Activated B cell treated with CpG ODN at 0.5 μM for 24 hours (primary cell): ENCODE results near the gene RTN4R. TPM values are rescaled to one million over a fixed set of nuclear protein-coding genes. Genes with fewer than 3 reads are reported as not detected.

Experiments
- ATAC-seq: fragments of 200-7000 bp; cut with Tn5 transposase; one replicate; pipeline ENCODE4 v1.10.0; 2021; ENCODE audit warnings: low read depth, mild to moderate bottlenecking, moderate library complexity
- CTCF ChIA-PET: fragments of 350-600 bp; sonication (Branson Sonifier 250); formaldehyde crosslinking; loops from one replicate; lab custom pipeline; 2021; ENCODE audit warnings: antibody characterized with exemption; lab: Charles Lee
- POLR2A ChIA-PET: fragments of 350-600 bp; sonication (Branson Sonifier 250); formaldehyde crosslinking; loops from one replicate; lab custom pipeline; 2021; ENCODE audit warnings: antibody characterized with exemption; lab: Charles Lee
- DNase-seq: peaks from one replicate; pipeline ENCODE4 v3.0.0; 2022
- H3K27ac Mint-ChIP-seq: one replicate; pipeline ENCODE4 v1.8.0; 2020; ENCODE audit warnings: mixed read lengths
- H3K27me3 Mint-ChIP-seq: one replicate; pipeline ENCODE4 v1.8.0; 2021; ENCODE audit warnings: mixed read lengths
- H3K36me3 Mint-ChIP-seq: one replicate; pipeline ENCODE4 v1.8.0; 2021; ENCODE audit warnings: low read depth, mixed read lengths
- H3K4me1 Mint-ChIP-seq: one replicate; pipeline ENCODE4 v1.8.0; 2021; ENCODE audit warnings: mixed read lengths
- H3K4me3 Mint-ChIP-seq: one replicate; pipeline ENCODE4 v1.8.0; 2020; ENCODE audit warnings: mild to moderate bottlenecking, mixed read lengths
- H3K9me3 Mint-ChIP-seq: one replicate; pipeline ENCODE4 v1.8.0; 2020; ENCODE audit warnings: mixed read lengths
- CTCF ChIP-seq: fragments of 200-600 bp; IDR thresholded peaks from one replicate; pipeline ENCODE4 v1.8.0; 2022; ENCODE audit warnings: antibody characterized with exemption, mild to moderate bottlenecking
- intact Hi-C: fragments of 100-400 bp; cut with micrococcal nuclease; formaldehyde crosslinking; loops from one replicate; pipeline ENCODE4 v1.15.1; 2024
- total RNA-seq: library from RNA; stranded (reverse); gene quantifications from 2 replicates; pipeline ENCODE4 v1.2.3, GENCODE V29; 2022

The RTN4R gene
- total RNA-seq, 1 donor from 2014 or later = not detected

GRCh38 chr22:20243537-20244249 lies 24.4 kb downstream of the RTN4R start:
- ATAC-seq (no peak), DNase-seq (no peak)
- intact Hi-C loops = no loop called here
- Mint-ChIP-seq H3K27ac (no peak overlapping the region), H3K36me3 (no peaks in the 10 kb centered on the region), H3K9me3 (no peaks in the 10 kb centered on the region), H3K4me3 (no peak overlapping the region), H3K4me1 (peaks cover 49% of the 10 kb centered on the region), H3K27me3 (no peaks in the 10 kb centered on the region)
- CTCF ChIA-PET = no interaction called here
- no peak for TF ChIP-seq CTCF
- POLR2A ChIA-PET = no interaction called here

- DNase-seq = no peak
- Mint-ChIP-seq H3K27ac (no peak overlapping the region), H3K27me3 (no peaks in the 10 kb centered on the region), H3K9me3 (no peaks in the 10 kb centered on the region), H3K4me1 (peaks cover 54% of the 10 kb centered on the region), H3K36me3 (no peaks in the 10 kb centered on the region), H3K4me3 (no peak overlapping the region)
- intact Hi-C loops = no loop called here
- ChIA-PET POLR2A (no interaction called here), CTCF (no interaction called here)
- ATAC-seq = no peak
- no peak for TF ChIP-seq CTCF
Measured at GRCh38 chr22:20243176-20243536, 25.0 kb downstream of the RTN4R start.

GRCh38 chr22:20242393-20243175 lies 25.5 kb downstream of the RTN4R start:
- no peak for DNase-seq
- no peak for TF ChIP-seq CTCF
- H3K27ac Mint-ChIP-seq = no peak overlapping the region
- no peaks in the 10 kb centered on the region for H3K36me3 Mint-ChIP-seq
- H3K27me3 Mint-ChIP-seq = no peaks in the 10 kb centered on the region
- peaks cover 50% of the 10 kb centered on the region for H3K4me1 Mint-ChIP-seq
- intact Hi-C loops = no loop called here
- no peaks in the 10 kb centered on the region for H3K9me3 Mint-ChIP-seq
- ATAC-seq = no peak
- H3K4me3 Mint-ChIP-seq = no peak overlapping the region
- ChIA-PET POLR2A (no interaction called here), CTCF (no interaction called here)

GRCh38 chr22:20241579-20242392 lies 26.3 kb downstream of the RTN4R start:
- Mint-ChIP-seq H3K9me3 (no peaks in the 10 kb centered on the region), H3K4me3 (no peak overlapping the region), H3K27ac (no peak overlapping the region), H3K36me3 (no peaks in the 10 kb centered on the region), H3K4me1 (peaks cover 43% of the 10 kb centered on the region), H3K27me3 (no peaks in the 10 kb centered on the region)
- CTCF ChIA-PET = no interaction called here
- DNase-seq = no peak
- ATAC-seq = no peak
- no peak for TF ChIP-seq CTCF
- POLR2A ChIA-PET = no interaction called here
- intact Hi-C loops = no loop called here

GRCh38 chr22:20240900-20241299 lies 27.2 kb downstream of the RTN4R start:
- ChIA-PET CTCF (no interaction called here), POLR2A (no interaction called here)
- ATAC-seq (no peak), DNase-seq (no peak)
- Mint-ChIP-seq H3K9me3 (no peaks in the 10 kb centered on the region), H3K4me1 (peaks cover 37% of the 10 kb centered on the region), H3K36me3 (no peaks in the 10 kb centered on the region), H3K4me3 (no peak overlapping the region), H3K27ac (no peak overlapping the region), H3K27me3 (no peaks in the 10 kb centered on the region)
- intact Hi-C loops = no loop called here
- no peak for TF ChIP-seq CTCF
